Measurements from ENCODE around the gene CDC42BPG. TPM values are rescaled to one million over a fixed set of nuclear protein-coding genes. Genes with fewer than 3 reads are reported as not detected.
A peak's percentile ranks its signal among the peaks of the same experiment; 100 is the strongest.

The CDC42BPG gene
- total RNA-seq, 1 donor from 2014 or later = 21.1 TPM

DNA sequence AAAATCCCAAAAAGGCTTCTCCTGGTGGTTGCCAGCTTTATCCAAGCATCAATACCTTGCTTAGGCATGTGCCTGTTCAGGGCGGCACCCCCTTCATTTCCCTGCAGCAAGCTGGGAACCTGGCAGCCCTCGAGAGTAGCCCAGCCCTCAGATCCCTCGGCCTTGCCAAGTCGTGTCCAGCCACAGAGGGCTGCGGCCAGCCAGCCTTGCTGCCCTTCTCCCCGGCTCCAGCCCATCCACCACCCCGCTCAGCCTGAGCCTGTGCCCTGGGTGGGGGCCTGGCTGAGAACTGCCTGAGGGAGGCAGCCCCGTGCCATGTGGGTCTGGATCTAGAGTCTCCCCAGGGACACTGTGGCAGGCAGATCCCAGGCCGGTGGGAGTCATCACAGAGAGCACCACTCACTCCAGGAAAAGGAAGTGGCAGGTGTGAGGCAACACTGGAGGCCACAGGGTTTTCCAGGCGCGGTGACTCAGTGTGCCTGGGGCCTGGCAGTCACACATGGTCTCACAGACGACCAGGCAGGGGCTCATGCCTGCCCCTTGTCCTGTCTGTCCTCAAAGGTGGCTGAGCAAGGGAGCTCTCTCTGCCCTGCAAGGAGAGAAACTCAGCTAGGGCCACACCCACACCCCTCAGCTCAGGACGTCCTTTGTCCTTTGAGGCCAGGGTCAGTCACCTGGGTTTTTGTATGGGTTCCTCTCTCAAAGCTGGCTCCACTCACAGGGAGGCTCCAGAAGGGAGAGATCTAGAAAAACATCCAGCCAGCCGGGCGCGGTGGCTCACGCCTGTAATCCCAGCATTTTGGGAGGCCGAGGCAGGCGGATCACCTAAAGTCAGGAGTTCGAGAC is 12.2 kb upstream of the CDC42BPG start:
- DNase-seq (ENCODE audit: low spot score, unreplicated experiment) = no peak
- no peaks in the 10 kb centered on the region for H3K27me3 Mint-ChIP-seq
- peaks cover 8% of the 10 kb centered on the region for H3K36me3 Mint-ChIP-seq (ENCODE audit: insufficient read depth)
- no peaks in the 10 kb centered on the region for H3K9me3 Mint-ChIP-seq (ENCODE audit: low read depth)
- TF ChIP-seq, protein P1, sequence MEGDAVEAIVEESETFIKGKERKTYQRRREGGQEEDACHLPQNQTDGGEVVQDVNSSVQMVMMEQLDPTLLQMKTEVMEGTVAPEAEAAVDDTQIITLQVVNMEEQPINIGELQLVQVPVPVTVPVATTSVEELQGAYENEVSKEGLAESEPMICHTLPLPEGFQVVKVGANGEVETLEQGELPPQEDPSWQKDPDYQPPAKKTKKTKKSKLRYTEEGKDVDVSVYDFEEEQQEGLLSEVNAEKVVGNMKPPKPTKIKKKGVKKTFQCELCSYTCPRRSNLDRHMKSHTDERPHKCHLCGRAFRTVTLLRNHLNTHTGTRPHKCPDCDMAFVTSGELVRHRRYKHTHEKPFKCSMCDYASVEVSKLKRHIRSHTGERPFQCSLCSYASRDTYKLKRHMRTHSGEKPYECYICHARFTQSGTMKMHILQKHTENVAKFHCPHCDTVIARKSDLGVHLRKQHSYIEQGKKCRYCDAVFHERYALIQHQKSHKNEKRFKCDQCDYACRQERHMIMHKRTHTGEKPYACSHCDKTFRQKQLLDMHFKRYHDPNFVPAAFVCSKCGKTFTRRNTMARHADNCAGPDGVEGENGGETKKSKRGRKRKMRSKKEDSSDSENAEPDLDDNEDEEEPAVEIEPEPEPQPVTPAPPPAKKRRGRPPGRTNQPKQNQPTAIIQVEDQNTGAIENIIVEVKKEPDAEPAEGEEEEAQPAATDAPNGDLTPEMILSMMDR (IDR thresholded peaks at IDR 0.05; ENCODE audit: unreplicated experiment) = no peak
- H3K27ac Mint-ChIP-seq = no peak overlapping the region
- H3K4me3 Mint-ChIP-seq (ENCODE audit: low read depth) = no peak overlapping the region
- H3K4me1 Mint-ChIP-seq (ENCODE audit: low read depth) = no peaks in the 10 kb centered on the region

DNA sequence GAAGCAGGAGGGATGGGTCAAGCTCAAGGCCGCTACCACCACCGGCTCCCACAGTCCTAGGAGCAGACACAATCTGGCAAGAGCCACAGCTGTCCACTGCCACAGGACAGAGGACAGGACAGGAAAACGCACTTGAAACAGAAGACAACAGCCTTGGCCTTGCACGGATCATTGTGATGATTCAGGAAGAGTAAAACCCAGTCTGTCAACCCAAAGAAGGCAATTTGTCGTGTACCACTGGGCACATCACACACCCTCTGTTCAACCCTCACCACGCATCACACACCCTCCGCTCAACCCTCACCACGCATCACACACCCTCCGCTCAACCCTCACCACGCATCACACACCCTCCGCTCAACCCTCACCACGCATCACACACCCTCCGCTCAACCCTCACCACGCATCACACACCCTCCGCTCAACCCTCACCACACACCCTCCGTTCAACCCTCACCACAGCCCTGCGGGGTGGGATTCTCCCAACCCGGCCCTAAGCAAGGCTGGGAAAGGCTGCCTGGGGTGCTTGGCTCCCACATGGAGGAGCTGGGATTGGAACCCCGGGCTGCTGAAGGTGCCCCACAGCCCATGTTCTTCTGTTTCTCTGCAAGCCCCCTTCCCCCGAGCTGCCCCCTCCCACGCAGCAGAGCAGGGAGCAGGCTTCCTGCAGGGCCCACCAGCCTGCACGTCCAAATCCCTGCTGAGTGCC is 11.3 kb upstream of the CDC42BPG start:
- no peaks in the 10 kb centered on the region for H3K4me1 Mint-ChIP-seq (ENCODE audit: low read depth)
- TF ChIP-seq, protein P1 (IDR thresholded peaks at IDR 0.05; ENCODE audit: unreplicated experiment) = no peak
- no peak for DNase-seq (ENCODE audit: low spot score, unreplicated experiment)
- H3K4me3 Mint-ChIP-seq (ENCODE audit: low read depth) = no peak overlapping the region
- no peaks in the 10 kb centered on the region for H3K9me3 Mint-ChIP-seq (ENCODE audit: low read depth)
- peak overlapping the region; percentile 84 for H3K27ac Mint-ChIP-seq
- H3K36me3 Mint-ChIP-seq (ENCODE audit: insufficient read depth) = peaks cover 8% of the 10 kb centered on the region
- H3K27me3 Mint-ChIP-seq = no peaks in the 10 kb centered on the region

DNA sequence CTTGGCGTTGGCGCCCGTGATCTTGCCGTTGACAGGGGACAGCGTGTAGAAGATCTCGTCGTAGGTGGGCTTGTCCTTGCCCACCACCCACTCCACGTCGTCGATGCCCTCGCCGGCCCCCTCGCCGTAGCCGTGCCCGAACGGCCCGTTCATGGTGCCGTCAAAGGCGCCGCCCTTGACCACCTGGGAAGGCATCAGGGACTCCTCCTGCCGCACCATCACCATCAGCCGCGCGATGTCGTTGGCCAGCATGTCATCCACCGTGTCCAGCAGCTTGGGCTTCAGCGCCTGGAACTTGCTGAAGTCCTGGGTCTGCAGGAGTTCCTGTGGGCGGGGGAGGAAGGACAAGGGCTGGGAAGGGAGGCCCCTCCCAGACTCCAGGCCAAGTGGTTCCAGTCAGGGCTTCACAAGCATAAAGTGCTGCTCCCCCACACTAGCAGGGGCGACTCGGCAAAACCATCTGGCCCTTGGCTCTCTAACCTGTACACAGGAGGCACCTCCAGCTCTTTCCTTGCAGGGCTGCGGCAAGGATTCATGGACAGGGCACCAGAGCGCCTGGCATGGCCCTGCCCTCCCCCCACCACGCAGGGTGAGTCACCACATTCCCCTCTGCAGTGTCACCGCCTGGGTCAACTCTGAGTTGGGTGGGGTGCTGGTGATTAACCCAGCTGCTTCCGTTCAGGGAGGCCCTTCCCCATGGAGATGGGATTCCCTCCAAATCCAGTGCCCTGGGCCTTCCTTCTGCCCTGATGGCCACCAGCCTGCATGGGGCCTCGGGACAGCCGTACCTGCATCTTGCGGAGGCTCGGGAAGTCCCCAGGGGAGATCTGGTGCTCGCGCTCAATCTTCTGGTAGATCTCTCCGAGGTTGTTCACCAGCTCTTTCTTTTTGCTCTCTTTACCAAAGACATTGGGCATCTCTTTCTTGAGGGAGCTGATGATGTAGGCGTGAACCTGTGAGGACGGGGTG is 10.4 kb upstream of the CDC42BPG start:
- H3K27me3 Mint-ChIP-seq = no peaks in the 10 kb centered on the region
- H3K4me1 Mint-ChIP-seq (ENCODE audit: low read depth) = no peaks in the 10 kb centered on the region
- peak overlapping the region; percentile 84 for H3K27ac Mint-ChIP-seq
- no peak overlapping the region for H3K4me3 Mint-ChIP-seq (ENCODE audit: low read depth)
- H3K36me3 Mint-ChIP-seq (ENCODE audit: insufficient read depth) = peaks cover 8% of the 10 kb centered on the region
- no peak for DNase-seq (ENCODE audit: low spot score, unreplicated experiment)
- TF ChIP-seq, protein P1 (IDR thresholded peaks at IDR 0.05; ENCODE audit: unreplicated experiment) = no peak
- no peaks in the 10 kb centered on the region for H3K9me3 Mint-ChIP-seq (ENCODE audit: low read depth)

DNA sequence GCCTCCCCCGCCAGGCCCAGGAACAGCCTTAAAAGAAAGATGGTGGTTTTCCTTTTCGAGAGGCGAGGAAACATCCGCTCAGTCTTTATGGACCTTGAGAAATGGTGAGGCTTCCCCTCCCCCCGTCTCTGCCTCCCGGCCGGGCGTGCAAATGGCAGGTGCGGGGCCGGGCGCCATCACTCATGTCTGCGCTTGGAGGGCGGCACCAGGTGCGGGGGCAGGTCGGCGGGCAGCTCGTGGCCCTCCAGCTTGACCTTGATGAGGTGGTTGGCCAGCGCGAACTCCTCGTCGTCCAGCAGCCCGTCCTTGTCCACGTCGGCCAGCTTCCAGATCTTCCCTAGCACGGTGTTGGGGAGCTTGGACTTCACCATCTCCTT is 9.7 kb upstream of the CDC42BPG start:
- H3K4me1 Mint-ChIP-seq (ENCODE audit: low read depth) = no peaks in the 10 kb centered on the region
- H3K4me3 Mint-ChIP-seq (ENCODE audit: low read depth) = no peak overlapping the region
- DNase-seq (ENCODE audit: low spot score, unreplicated experiment) = no peak
- H3K9me3 Mint-ChIP-seq (ENCODE audit: low read depth) = no peaks in the 10 kb centered on the region
- TF ChIP-seq, protein P1 (IDR thresholded peaks at IDR 0.05; ENCODE audit: unreplicated experiment) = no peak
- no peaks in the 10 kb centered on the region for H3K27me3 Mint-ChIP-seq
- H3K27ac Mint-ChIP-seq = no peak overlapping the region
- peaks cover 8% of the 10 kb centered on the region for H3K36me3 Mint-ChIP-seq (ENCODE audit: insufficient read depth)

DNA sequence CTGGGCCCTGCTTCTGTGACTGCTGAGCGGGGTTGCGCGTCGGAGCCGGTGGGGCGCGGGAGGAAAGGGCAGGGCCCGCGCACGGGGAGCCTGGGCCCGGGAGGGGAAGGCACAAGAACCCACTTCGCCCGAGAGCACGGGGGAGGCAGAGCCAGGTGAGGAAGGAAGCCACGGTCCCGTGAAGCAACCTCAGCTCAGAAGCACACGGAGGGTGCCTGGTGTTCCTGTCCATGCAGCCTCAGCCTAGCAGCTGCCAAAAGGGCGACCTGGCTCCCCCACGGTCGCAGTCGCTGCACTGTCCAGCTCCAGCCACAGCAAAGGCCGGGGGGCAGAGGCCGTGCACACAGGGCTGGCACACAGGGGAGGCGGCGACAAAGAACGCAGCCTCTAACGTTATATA is 9.3 kb upstream of the CDC42BPG start:
- DNase-seq (ENCODE audit: low spot score, unreplicated experiment) = no peak
- no peak overlapping the region for H3K4me3 Mint-ChIP-seq (ENCODE audit: low read depth)
- H3K9me3 Mint-ChIP-seq (ENCODE audit: low read depth) = no peaks in the 10 kb centered on the region
- no peaks in the 10 kb centered on the region for H3K4me1 Mint-ChIP-seq (ENCODE audit: low read depth)
- H3K27me3 Mint-ChIP-seq = no peaks in the 10 kb centered on the region
- H3K36me3 Mint-ChIP-seq (ENCODE audit: insufficient read depth) = peaks cover 8% of the 10 kb centered on the region
- TF ChIP-seq, protein P1 (IDR thresholded peaks at IDR 0.05; ENCODE audit: unreplicated experiment) = no peak
- H3K27ac Mint-ChIP-seq = no peak overlapping the region
